NCI-H2196 treated with DMSO at 0.1 percent for 48 hours (cell line): Measurements from ENCODE around the gene NPAS2.

ENCODE experiments used
- DNase-seq: peaks from one replicate; lab custom pipeline; 2025; ENCODE audit not compliant: unreplicated experiment; lab: John Stamatoyannopoulos, UW

Gene NPAS2

GRCh38 chr2:100987536-100987935 is 167.6 kb downstream of the NPAS2 start:
- DNase-seq: no peak

- no peak for DNase-seq
These were observed 168.0 kb downstream of the NPAS2 start for GRCh38 chr2:100987974-100988373.

DNA sequence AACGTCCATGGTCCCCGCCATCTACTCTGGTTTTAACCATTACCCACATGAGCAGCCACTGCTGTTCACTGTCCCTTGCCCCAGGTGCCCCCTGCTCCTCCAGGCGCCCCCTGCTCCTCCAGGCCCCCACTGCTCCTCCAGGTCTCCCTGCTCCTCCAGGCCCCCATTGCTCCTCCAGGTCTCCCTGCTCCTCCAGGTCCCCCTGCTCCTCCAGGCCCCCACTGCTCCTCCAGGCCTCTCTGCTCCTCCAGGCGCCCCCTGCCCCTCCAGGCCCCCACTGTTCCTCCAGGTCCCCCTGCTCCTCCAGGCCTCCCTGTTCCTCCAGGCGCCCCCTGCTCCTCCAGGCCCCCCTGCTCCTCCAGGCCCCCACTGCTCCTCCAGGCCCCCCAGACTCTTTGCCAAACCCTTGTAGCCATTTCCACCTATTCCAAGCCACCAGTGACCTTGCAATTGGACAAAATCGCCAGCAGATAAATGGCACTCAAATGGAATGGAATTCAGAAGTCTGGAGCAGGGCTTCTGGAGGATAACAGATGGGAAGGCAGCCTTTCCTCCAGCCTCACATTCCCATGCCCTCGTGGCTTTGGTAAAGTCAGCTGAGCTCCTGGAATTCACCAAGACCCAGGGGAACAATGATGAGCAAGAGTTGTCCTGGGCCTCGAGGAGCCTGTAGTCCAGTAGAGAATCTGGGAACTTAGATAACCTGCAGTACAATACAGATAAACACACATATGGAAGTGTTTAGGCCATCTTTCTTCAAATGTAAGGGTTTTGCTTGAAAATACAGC is 168.9 kb downstream of the NPAS2 start:
- no peak for DNase-seq

DNA sequence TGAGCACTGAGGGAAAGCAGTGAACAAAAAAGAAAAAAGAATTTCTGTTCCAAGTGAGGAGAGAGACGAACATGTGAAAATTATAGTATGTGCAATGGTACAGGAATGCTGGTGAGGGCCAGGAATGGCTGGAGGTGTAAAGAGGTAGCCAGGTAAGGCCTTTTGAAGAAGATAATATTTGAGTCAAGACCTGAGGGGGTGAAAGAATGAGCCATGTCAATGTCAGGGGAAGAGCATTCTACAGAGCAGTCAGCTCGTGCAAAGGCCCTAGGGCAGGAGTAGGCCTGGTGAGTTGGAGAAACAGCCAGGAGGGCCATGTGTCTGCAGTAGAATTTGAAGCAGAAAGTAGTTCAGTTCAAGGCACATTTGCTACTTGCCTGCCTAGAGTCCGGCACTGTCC is 169.7 kb downstream of the NPAS2 start:
- DNase-seq: no peak

DNA sequence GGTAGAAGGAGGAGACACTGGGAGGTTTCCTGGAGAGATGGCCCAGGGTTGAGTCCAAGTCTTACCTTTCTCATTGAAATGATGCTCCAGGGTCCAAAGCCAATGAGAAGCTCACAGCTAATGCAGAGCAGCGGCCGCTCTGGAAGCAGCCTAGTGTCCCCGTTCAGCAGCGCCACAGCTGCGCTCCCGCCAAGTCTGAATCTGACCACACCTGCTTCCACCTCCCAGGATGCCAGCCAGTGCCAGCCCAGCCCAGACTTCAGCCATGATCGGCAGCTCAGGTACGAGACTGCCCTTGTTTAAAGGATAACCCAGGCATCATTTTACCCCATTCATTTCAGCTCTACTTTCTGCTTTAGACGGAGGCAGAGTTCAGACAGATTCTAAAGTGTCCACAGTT is 170.2 kb downstream of the NPAS2 start:
- no peak for DNase-seq

- DNase-seq: no peak
These were observed 170.9 kb downstream of the NPAS2 start for GRCh38 chr2:100990650-100991403.

- no peak for DNase-seq
These were observed 171.4 kb downstream of the NPAS2 start for GRCh38 chr2:100991404-100991773.

- DNase-seq: no peak
These were observed 172.3 kb downstream of the NPAS2 start for GRCh38 chr2:100992262-100992661.

DNA sequence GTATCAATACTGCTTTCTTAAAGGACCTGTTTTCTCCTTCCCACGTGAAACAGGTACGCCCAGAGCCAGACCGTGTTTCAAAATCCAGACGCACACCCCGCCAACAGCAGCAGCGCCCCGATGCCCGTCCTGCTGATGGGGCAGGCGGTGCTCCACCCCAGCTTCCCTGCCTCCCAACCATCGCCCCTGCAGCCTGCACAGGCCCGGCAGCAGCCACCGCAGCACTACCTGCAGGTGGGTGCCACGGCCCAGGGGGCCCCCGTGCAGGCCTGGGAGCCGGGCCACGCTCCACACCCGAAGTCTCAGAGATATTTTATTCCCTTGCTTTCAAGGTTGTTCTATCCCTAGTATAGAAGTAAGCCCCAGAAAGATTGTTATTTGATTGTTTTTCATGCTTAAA is 173.4 kb downstream of the NPAS2 start:
- no peak for DNase-seq

DNA sequence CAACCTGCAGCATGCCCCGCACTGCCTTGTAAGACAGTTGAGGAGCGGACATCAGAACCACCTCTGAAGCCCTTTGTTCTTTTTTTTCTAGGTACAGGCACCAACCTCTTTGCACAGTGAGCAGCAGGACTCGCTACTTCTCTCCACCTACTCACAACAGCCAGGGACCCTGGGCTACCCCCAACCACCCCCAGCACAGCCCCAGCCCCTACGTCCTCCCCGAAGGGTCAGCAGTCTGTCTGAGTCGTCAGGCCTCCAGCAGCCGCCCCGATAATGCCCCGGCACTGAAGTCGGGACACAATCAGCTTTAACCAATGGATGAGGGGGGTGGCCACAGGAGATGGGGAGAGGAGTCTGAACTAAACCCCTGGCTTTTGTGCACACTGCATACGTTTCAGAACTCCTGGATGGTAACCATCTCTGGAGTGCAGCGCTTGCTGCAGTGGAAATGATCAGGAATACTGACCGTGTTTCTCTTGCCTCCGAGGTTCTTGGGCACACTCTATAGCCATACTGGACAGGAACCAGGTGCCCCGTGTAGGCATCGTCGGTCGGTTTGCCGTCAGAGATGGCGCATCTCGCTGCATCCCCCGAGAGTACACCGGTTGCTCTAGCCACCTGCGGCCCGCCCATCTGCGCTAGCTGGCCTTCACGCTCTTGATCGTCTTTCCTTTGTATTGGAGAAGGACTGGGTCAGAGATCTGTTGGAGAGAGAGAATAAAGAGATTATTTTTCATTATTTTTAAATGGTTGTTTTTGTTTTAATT is 175.6 kb downstream of the NPAS2 start:
- no peak for DNase-seq

- DNase-seq: no peak
These were observed 177.7 kb downstream of the NPAS2 start for GRCh38 chr2:100997509-100998234.

DNA sequence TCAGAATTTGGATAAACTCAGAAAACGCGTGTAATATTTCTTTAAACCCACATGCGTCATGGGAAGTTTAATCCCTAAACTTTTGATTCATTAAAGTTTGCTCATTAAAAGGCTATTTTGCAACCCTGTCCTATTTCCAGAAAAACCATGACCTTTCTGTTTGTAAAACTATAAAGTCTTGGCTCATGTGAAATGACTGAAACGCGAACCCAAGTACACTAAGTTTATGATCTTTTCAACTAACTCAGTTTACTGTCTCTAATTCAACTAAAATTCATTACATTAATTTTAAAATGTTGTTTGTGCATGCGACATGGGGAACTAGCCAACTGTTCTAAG is 178.3 kb downstream of the NPAS2 start:
- no peak for DNase-seq

DNA sequence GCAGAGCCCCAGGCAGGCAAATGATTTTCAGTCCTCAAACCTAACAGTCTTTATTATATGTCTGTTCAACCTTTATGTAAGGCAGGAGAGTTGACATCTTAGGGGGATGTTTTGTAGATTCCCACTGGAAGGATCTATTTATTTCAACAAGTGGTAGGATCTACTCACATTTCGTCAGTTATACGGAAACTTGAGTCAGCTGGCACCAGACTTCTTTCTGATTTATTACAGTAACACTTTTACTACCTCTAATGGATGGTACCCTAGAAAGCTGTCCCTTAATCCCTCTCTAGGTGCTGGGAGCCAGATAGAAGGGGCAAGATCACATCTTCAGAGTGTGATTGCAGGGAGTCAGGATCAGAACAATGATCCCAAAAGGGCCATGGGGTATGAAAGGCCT is 180.1 kb downstream of the NPAS2 start:
- DNase-seq: no peak

- DNase-seq: peak; percentile 91
These were observed 182.0 kb downstream of the NPAS2 start, which contains the start of gene RPL31 for GRCh38 chr2:101001691-101002561. Gene RPL31, plus strand, starts transcription at chr2:101002289. Its CDS starts 413 bp downstream, at chr2:101002702.

- DNase-seq: no peak
These were observed 182.8 kb downstream of the NPAS2 start for GRCh38 chr2:101002562-101003277.

DNA sequence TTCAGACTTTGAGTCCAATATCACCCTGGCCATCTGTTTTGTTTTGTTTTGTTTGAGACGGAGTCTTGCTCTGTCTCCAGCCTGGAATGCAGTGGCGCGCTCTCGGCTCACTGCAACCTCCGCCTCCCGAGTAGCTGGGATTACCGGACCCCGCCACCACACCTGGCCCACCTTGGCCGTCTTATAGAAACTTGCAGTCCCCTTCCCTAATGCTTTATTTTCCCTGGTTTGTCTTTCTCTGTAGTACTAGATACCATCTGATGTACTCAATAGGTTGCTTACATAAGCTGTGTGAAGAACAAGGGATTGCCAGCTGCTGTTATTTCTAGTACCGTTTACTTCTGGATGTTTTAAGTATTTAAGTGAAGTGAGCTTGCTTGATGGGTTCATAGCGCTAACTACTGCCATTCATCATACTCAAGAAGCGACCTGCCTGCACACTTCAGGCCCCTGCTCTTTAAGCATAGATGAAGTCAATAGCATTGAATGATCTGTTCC is 183.4 kb downstream of the NPAS2 start:
- no peak for DNase-seq

DNA sequence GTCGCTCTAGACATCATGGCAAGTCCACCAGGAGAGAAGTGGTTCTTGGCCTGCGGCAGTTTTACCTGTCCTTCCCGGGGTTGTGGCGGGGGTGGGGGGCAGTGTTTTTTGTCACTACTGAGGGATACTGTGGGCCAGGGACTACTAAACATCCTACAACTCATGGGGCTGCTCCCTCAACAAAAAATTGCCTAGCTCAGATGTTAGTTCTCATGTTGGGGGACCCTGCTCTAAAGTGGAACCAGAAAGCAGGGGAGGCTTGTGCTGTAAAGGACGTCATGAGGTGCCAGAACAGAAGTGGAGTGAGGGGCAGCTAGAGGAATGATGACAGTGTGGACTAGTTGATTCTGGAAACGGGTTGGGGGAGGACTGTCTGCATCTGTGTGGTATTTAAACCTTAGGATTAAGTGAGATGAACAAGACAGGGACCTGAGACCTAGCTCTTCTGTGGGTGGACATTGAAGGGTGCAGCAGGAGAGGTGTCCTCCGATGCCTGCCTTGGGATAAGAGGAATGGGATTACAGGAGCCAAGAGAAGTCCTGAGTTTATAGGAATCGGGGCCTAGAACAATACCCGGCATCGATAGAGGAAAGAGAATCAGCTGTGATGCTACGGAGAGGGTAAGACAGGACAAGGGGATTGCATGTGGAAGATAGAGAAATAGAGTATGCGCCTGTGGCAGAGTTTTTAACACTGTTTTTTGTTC is 184.8 kb downstream of the NPAS2 start:
- no peak for DNase-seq

DNA sequence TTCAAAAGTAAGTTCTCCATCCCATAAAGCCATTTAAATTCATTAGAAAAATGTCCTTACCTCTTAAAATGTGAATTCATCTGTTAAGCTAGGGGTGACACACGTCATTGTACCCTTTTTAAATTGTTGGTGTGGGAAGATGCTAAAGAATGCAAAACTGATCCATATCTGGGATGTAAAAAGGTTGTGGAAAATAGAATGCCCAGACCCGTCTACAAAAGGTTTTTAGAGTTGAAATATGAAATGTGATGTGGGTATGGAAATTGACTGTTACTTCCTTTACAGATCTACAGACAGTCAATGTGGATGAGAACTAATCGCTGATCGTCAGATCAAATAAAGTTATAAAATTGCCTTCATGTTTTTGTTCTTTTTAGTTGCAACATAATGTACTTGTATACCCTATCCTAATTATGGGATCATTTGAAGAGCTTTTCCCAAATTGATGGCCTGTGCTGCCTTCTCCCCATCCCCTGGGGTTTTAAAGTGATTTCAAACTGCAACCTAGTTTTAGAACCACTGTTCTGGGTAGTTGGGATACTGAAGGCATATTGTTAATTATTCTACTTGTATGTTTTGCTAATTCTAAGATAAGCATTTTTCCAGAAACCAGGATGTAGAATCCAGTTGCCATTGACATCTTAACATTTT is 186.3 kb downstream of the NPAS2 start:
- no peak for DNase-seq
